GM12892 (cell line): ENCODE data around the gene CYP2S1.

Source experiments
- POLR2A ChIP-seq: IDR thresholded peaks from 2 replicates; pipeline ENCODE4 v1.6.1; 2011; ENCODE audit warnings: low read depth, low read length, control low read depth
- POLR2AphosphoS5 ChIP-seq: IDR thresholded peaks from 2 replicates; pipeline ENCODE4 v1.6.1; 2011; ENCODE audit warnings: low read depth, low read length, control low read depth
- TAF1 ChIP-seq: IDR thresholded peaks from 2 replicates; pipeline ENCODE4 v1.6.1; 2011; ENCODE audit warnings: low read depth, mild to moderate bottlenecking, control low read depth, low read length, borderline replicate concordance

DNA sequence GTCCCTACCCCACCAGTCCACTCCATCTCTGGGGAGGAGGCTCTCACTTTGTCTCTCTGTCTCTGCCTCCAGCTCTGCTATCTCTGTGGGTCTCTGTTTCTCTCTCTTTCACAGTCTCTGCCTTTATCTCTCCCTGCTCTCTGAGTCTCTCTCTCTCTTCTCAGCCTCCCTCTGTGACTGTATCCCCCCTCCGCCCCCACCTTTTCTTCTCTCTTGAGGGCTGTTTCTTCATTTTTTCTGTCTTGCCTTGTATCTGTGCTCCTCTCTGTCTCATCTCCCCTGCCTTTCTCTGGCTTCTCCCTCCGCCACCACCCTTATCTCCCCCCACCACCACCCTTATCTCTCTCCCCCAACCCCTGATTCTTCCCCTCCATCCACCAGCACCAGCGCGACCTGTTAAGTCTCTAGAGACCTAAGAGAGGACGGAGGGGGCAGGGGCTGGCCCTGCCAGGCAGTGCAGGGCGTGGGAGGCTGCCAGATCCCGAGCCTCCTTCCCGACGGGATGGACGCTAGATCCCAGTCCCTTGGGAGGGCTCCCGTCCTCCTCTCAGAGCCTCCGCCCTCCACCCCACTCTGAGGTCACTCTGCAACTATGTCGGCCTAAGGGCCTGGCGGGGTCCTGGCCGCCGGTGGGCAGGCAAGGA is 27.0 kb downstream of the CYP2S1 start:
- TF ChIP-seq POLR2A (no peak), POLR2AphosphoS5 (no peak), TAF1 (no peak)
